GM12891 (cell line): ENCODE measurements around the gene TRIM33.
"Not testable (repeated sequence)": the region's sequence is repeated elsewhere in the genome, so short reads cannot be mapped to it uniquely, and the experiment has no call there.

Experiments
- DNase-seq: peaks from one replicate; pipeline ENCODE4 v3.0.0; 2011; ENCODE audit warnings: low spot score; ENCODE audit not compliant: insufficient read length
- FAIRE-seq: peaks from 2 replicates; lab custom pipeline; 2011; peaks lifted over from hg19 to GRCh38; lab: Jason Lieb, UNC
- PAX5 ChIP-seq: IDR thresholded peaks from 2 replicates; pipeline ENCODE4 v1.6.1; 2011; ENCODE audit warnings: low read length, moderate library complexity, mild to moderate bottlenecking; ENCODE audit not compliant: insufficient read depth, severe bottlenecking
- POLR2A ChIP-seq: IDR thresholded peaks from 2 replicates; pipeline ENCODE4 v1.6.1; 2011; ENCODE audit warnings: low read depth, low read length, control low read depth
- POLR2AphosphoS5 ChIP-seq: IDR thresholded peaks from 2 replicates; pipeline ENCODE4 v1.6.1; 2011; ENCODE audit warnings: low read depth, low read length, control low read depth
- POU2F2 ChIP-seq: IDR thresholded peaks from 2 replicates; pipeline ENCODE4 v1.6.1; 2011; ENCODE audit warnings: low read depth, mild to moderate bottlenecking, control low read depth, low read length, moderate library complexity
- SPI1 ChIP-seq: IDR thresholded peaks from 2 replicates; pipeline ENCODE4 v1.6.1; 2011; ENCODE audit warnings: low read depth, low read length, control low read depth
- TAF1 ChIP-seq: IDR thresholded peaks from 2 replicates; pipeline ENCODE4 v1.6.1; 2011; ENCODE audit warnings: low read depth, low read length, control low read depth

Gene TRIM33

DNA sequence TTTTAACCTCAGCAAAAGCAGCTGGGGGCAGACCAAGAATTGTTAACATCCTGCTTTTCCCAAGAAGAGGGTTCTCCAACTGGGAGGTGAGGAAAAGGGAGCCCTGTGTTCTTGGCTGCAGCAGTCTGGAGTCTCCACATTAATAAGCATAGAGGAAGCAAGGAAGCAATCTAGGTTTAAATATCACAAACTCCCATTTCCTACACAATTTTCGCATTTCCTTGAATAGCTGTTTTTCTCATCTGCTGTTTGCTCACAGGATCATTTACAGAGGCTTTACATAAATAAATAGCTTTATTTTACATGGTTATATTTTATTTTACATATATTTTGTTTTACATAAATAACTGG lies 124.0 kb downstream of the TRIM33 start:
- no peak for DNase-seq
- FAIRE-seq, result no peak
- TF ChIP-seq POLR2A, result no peak
- TF ChIP-seq POLR2AphosphoS5, result no peak
- TF ChIP-seq SPI1, result no peak
- no peak for TF ChIP-seq PAX5

DNA sequence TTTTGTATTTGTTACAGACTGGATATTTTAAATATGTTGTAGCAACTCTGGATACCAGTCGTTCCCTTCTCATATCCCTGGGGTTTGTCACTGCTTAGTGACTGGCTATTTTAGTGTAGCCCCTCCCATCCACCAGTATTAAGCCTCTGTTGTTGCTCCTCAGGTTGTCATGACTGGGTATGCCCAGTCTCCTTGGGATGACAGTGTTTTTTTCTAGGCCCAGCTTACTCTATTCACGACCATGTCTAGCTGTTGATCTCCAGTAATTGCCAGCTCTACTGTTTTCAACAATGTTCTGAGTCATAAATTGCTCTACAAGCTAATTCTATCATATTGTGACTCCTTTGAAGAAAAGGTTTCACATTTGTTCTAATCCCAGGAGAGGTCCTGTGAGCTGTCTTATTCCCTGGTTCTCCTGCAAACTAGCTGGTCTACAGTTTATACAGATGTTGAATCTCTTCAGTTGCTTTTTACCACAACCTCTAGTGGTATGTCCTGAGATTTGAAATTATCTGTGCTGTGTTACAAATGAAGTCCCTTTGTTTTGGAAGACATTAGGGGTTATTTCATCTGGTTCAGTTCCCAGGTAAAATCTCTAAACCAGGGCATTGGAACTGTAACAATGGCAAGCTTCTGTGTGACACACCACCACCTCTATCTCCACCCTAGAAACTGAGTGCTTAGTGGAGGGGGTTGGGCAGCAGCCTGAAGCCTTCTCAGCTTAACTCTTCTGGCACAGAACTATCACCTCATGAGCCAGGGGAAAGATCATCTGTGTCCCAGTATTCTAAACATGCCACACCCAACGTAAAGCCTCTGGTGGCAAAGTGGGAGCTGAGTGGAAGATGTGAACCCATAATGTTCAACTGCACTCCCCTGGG lies 124.6 kb downstream of the TRIM33 start:
- FAIRE-seq (no peak), DNase-seq (no peak)
- TF ChIP-seq POLR2A, result no peak
- no peak for TF ChIP-seq SPI1
- no peak for TF ChIP-seq POU2F2
- TF ChIP-seq POLR2AphosphoS5, result no peak
- TF ChIP-seq TAF1, result no peak
- TF ChIP-seq PAX5, result no peak

DNA sequence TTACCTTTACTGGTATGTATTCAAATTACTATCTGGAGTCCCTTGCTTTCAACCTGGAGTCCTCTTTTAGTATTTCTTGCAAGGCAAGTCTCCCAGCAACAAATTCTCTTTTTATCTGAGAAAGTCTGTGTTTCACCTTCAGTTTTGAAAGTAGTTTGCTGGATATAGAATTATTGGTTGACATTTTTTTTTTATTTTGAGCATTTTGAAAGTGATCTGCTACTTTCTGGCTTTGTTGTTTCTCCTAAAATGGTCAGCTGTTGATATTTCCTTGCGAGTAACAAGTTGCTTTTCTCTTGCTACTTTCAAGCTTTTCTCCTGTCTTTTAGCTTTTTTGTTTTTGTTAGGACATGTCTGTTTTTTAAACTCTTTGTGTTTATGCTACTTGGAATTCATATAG lies 126.1 kb downstream of the TRIM33 start:
- no peak for TF ChIP-seq POLR2AphosphoS5
- no peak for TF ChIP-seq PAX5
- TF ChIP-seq POLR2A, result no peak
- TF ChIP-seq TAF1, result no peak
- TF ChIP-seq SPI1, result no peak
- TF ChIP-seq POU2F2, result no peak
- DNase-seq (no peak), FAIRE-seq (no peak)

DNA sequence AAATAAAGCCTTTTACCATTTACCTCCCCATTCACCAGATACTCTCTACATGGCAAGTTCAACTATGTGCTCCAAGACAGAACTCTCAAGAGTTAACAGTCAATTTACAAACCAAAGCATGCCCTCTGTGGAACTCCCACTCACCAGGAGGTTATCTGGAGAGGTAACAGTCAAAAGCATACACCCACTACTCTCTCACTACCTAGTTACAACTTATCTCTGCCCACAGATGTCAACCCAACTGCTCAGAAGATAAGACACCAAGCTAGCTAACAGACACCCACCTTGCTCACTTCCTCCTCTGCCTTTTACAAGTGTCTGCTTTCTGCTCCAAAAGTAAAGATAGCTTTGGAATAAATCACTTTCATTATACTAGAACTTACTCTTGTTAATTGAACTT lies 131.0 kb downstream of the TRIM33 start:
- TF ChIP-seq SPI1 (no peak), POLR2AphosphoS5 (no peak), PAX5 (no peak), TAF1 (no peak), POU2F2 (no peak), POLR2A (no peak)
- FAIRE-seq, result no peak
- no peak for DNase-seq

DNA sequence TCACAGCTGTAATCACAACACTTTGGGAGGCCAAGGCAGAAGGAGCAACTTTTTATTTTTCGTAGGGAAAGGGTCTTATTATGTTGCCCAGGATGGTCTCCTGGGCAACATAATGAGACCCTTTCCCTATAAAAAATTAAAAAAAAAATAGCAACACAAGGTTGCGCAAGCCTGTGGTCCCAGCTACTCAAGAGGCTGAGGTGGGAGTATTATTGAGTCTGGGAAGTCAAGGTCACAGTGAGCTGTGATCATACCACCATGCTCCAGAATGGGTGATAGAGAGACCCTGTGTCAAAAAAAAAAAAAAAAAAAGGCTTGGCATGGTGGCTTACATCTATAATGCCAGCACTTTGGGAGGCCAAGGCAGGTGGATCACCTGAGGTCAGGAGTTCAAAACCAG lies 131.6 kb downstream of the TRIM33 start:
- DNase-seq, result no peak
- FAIRE-seq, result no peak
- no peak for TF ChIP-seq PAX5
- TF ChIP-seq TAF1, result no peak
- TF ChIP-seq SPI1, result no peak
- no peak for TF ChIP-seq POLR2A
- no peak for TF ChIP-seq POLR2AphosphoS5
- no peak for TF ChIP-seq POU2F2

DNA sequence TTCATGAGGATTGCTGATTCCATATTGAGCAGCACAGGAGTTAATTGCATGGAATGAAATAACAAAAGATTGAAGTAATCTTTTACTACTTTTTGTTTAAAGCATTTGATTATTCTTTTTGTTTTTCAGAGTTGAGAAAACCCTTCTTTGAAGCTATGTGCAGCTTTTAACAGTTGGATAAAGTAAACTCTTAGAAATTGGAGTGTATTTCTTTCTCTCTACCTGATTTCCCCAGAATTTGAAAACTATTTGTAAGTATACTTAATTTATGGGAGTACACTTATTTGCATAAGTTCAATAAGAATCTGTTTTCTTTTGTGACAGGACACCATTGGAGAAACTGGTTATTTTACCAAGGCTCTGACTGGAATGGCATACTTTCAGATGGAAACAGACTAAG lies 133.6 kb downstream of the TRIM33 start:
- TF ChIP-seq TAF1, result no peak
- TF ChIP-seq PAX5, result no peak
- no peak for TF ChIP-seq POU2F2
- no peak for TF ChIP-seq POLR2AphosphoS5
- TF ChIP-seq SPI1, result no peak
- TF ChIP-seq POLR2A, result no peak
- DNase-seq (no peak), FAIRE-seq (no peak)

DNA sequence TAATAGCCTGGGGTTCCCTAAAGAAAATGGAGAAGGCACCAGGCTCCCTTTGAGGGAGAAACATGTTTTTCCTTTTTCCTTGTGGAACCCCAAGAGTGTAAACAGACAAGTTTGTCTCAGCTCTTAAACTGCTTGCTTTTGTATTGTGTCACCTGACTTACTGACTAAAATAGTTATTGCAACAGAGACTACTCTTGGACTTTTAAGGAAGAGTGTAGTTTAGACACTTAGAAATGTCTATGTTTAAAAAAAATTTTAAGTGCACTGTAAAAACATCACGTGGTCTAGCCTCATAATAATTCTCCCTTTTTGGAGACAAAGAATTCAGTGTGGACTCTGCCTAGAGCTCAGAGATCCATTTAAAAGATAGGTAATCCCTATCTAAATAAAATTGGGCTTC lies 141.1 kb downstream of the TRIM33 start:
- TF ChIP-seq POLR2AphosphoS5 (no peak), POU2F2 (no peak), TAF1 (no peak), PAX5 (no peak), SPI1 (no peak), POLR2A (no peak)
- DNase-seq (no peak), FAIRE-seq (no peak)

DNA sequence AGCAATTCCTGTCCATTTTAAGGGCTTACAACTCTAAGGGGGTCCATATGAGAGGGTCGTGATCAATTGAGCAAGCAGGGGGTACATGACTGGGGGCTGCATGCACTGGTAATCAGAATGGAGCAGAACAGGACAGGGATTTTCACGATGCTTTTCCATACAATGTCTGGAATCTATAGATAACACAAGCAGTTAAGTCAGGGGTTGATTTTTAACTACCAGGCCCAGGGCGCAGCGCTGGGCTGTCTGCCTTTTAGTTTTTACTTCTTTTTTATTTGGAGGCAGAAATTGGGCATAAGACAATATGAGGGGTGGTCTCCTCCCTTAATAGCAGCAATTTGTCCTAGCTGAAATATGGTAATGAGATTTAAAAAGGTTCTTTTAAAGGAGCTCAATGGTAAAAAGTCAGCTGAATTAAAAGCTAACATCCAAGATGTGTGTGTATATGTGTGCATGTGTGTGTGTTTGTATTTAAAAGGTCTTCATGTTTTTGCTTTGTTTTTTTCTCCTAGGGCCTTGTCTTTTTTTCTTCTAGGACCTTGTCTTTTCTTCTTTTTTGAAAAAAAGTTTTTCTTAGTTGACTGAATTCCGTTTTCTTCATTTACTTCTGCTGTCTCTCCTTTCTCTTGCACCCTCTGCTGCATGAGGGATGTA lies 141.6 kb downstream of the TRIM33 start:
- not testable (repeated sequence) for DNase-seq, FAIRE-seq

DNA sequence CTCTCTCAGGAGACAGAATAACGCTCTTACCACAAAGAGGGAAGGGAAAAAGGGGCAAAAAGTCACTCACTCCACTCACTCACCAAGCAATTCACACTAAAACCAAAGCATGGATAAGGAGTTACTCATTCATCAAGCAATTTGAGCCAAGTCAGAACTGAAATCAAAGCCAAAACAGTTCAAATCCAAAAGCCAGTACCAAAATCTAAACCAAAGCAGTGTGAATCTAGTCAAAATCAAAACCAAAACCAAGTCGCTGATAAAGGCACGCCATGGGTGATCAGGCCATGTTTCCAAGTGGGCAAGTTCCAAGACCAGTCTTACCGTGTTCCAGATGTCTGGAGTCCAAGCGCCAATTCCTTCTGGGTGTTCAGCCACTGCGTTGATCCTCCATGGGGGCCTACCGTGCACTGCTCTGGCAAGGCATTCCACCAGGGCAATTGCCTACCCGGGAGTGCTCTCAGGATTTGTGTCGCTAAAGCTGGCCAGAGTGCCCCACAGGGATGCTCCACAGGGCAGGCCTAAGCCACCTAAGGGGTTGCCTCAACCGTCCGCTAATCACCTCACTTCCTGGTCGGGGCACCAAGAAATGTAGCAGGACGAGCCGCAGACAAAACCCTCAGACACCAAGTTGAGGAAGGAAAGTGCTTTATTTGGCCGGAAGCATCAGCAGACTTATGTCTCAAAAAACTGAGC lies 142.3 kb downstream of the TRIM33 start:
- FAIRE-seq (no peak), DNase-seq (no peak)
- TF ChIP-seq POLR2A, result no peak
- TF ChIP-seq SPI1, result no peak
- TF ChIP-seq POLR2AphosphoS5, result no peak
- TF ChIP-seq PAX5, result no peak
- TF ChIP-seq TAF1, result no peak
- TF ChIP-seq POU2F2, result no peak
